Measurements from ENCODE around the gene KCNK3.

The KCNK3 gene

DNA sequence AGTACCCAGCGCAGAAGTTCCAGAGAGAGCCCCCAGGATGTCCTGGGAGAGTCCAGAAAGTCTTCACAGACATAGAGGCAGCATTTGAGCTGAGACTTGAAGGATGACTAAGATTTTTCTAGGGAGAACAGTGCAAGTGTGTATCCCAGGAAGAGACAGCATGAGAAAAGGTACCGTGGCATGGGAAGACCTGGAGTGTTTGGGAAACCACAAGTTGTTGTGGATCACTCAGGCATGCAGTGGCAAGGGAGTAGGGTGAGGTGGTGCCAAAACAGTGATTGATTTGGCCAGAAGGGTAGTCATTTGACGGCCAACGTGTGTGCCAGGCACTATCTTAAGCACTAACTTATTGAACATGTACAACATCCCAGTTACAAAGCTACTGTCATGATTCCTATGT, 24.5 kb upstream of the KCNK3 start:
- DNase-seq (ENCODE audit: low read depth in 1 of 2, low spot score in 1 of 2), result no peak
- Histone ChIP-seq H3K27me3 (ENCODE audit: insufficient read depth, poor library complexity, severe bottlenecking) (peaks cover 2% of the 10 kb centered on the region), H3K27ac (replicated peaks) (no peak overlapping the region), H3K4me3 (replicated peaks; ENCODE audit: insufficient read depth, low read length) (no peak overlapping the region)
- TF ChIP-seq POLR2AphosphoS5 (IDR thresholded peaks at IDR 0.05; ENCODE audit: low read depth) (no peak), SPI1 (IDR thresholded peaks at IDR 0.05; ENCODE audit: borderline replicate concordance, low read depth) (no peak), GABPA (IDR thresholded peaks at IDR 0.05; ENCODE audit: low read depth) (no peak)
- TF ChIP-seq, protein P1, sequence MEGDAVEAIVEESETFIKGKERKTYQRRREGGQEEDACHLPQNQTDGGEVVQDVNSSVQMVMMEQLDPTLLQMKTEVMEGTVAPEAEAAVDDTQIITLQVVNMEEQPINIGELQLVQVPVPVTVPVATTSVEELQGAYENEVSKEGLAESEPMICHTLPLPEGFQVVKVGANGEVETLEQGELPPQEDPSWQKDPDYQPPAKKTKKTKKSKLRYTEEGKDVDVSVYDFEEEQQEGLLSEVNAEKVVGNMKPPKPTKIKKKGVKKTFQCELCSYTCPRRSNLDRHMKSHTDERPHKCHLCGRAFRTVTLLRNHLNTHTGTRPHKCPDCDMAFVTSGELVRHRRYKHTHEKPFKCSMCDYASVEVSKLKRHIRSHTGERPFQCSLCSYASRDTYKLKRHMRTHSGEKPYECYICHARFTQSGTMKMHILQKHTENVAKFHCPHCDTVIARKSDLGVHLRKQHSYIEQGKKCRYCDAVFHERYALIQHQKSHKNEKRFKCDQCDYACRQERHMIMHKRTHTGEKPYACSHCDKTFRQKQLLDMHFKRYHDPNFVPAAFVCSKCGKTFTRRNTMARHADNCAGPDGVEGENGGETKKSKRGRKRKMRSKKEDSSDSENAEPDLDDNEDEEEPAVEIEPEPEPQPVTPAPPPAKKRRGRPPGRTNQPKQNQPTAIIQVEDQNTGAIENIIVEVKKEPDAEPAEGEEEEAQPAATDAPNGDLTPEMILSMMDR (IDR thresholded peaks at IDR 0.05; ENCODE audit: insufficient read depth, low read length), result no peak
- TF ChIP-seq, protein P2, sequence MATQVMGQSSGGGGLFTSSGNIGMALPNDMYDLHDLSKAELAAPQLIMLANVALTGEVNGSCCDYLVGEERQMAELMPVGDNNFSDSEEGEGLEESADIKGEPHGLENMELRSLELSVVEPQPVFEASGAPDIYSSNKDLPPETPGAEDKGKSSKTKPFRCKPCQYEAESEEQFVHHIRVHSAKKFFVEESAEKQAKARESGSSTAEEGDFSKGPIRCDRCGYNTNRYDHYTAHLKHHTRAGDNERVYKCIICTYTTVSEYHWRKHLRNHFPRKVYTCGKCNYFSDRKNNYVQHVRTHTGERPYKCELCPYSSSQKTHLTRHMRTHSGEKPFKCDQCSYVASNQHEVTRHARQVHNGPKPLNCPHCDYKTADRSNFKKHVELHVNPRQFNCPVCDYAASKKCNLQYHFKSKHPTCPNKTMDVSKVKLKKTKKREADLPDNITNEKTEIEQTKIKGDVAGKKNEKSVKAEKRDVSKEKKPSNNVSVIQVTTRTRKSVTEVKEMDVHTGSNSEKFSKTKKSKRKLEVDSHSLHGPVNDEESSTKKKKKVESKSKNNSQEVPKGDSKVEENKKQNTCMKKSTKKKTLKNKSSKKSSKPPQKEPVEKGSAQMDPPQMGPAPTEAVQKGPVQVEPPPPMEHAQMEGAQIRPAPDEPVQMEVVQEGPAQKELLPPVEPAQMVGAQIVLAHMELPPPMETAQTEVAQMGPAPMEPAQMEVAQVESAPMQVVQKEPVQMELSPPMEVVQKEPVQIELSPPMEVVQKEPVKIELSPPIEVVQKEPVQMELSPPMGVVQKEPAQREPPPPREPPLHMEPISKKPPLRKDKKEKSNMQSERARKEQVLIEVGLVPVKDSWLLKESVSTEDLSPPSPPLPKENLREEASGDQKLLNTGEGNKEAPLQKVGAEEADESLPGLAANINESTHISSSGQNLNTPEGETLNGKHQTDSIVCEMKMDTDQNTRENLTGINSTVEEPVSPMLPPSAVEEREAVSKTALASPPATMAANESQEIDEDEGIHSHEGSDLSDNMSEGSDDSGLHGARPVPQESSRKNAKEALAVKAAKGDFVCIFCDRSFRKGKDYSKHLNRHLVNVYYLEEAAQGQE (IDR thresholded peaks at IDR 0.05; ENCODE audit: insufficient replicate concordance, low read depth), result no peak

DNA sequence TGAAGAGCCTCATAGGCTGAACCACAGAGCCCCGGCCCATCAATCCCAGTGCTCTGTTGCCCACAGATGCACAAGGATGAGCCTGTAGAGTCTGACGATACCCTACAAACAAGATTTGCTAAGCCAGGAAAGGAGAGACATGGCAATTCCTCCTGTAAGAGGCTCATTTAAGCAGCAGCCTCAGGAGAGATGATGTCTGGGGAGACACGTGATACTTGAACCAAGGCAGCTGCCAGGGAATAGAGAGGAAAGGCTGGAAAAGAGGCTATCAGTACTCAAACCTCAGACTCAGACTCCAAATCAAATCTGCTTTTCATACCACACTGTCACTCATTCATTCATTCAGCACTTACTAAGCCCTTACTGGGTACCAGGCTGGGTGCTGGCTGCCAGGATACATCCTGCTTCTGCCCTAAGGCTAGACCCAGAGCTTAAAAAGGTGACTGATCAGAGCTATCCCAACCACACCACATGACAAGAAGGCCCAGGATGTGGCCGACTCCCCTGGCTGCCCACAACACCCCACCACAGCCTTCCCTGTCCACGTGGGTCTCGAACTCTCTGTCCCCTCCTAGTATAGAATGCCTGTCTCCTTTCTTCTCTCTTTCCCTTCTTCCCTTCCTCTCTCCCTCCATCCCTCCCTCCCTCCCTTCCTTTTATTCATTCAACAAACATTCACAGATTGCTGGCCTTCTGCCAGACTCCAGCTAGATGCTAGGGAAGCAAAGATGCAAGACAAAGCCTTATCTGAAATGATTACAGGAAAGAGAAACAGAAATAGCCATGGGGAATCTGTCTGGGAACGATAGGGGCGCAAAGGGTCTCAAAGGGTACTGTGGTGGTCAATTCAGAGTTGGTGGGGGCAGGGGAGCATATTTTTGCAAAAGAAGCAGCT, 23.4 kb upstream of the KCNK3 start:
- no peak overlapping the region for H3K27ac ChIP-seq (replicated peaks)
- no peak for DNase-seq (ENCODE audit: low read depth in 1 of 2, low spot score in 1 of 2)
- H3K4me3 ChIP-seq (replicated peaks; ENCODE audit: insufficient read depth, low read length), result no peak overlapping the region
- peaks cover 2% of the 10 kb centered on the region for H3K27me3 ChIP-seq (ENCODE audit: insufficient read depth, poor library complexity, severe bottlenecking)
- TF ChIP-seq GABPA (IDR thresholded peaks at IDR 0.05; ENCODE audit: low read depth) (no peak), POLR2AphosphoS5 (IDR thresholded peaks at IDR 0.05; ENCODE audit: low read depth) (no peak)
- TF ChIP-seq, protein P2 (IDR thresholded peaks at IDR 0.05; ENCODE audit: insufficient replicate concordance, low read depth), result no peak

DNA sequence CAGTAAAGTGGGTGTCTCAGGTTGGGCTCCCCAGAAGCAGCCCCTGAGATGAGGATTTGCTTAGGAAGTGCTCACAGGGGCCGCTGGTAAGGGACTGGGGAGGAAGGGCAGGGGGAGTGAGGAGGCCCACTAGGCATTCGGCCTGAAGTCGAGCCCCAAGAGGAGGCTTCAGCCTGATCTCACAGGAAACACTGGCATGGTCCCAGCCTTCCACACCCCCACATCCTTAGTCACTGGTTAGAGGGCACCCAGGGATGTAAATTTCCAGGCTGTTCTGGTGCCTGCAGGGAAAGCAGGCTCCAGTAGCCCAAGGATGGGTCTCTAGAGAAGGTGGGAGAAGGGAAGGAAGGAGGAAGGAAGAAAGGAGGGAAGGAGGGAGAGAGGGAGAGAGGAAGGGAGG, 22.4 kb upstream of the KCNK3 start:
- TF ChIP-seq, protein P1 (IDR thresholded peaks at IDR 0.05; ENCODE audit: insufficient read depth, low read length), result no peak
- no peak for TF ChIP-seq GABPA (IDR thresholded peaks at IDR 0.05; ENCODE audit: low read depth)
- TF ChIP-seq, protein P2 (IDR thresholded peaks at IDR 0.05; ENCODE audit: insufficient replicate concordance, low read depth), result no peak
- no peak for TF ChIP-seq POLR2AphosphoS5 (IDR thresholded peaks at IDR 0.05; ENCODE audit: low read depth)
- TF ChIP-seq SPI1 (IDR thresholded peaks at IDR 0.05; ENCODE audit: borderline replicate concordance, low read depth), result no peak
- no peak overlapping the region for H3K27ac ChIP-seq (replicated peaks)
- peaks cover 2% of the 10 kb centered on the region for H3K27me3 ChIP-seq (ENCODE audit: insufficient read depth, poor library complexity, severe bottlenecking)
- H3K4me3 ChIP-seq (replicated peaks; ENCODE audit: insufficient read depth, low read length), result no peak overlapping the region
- DNase-seq (ENCODE audit: low read depth in 1 of 2, low spot score in 1 of 2), result no peak

Data from HL-60 (cell line).